Measurements from ENCODE around the gene LDHAL6B. TPM values are rescaled to one million over a fixed set of nuclear protein-coding genes. Genes with fewer than 3 reads are reported as not detected.

Gene LDHAL6B
- total RNA-seq, 2 donors from 2014 or later: not detected

DNA sequence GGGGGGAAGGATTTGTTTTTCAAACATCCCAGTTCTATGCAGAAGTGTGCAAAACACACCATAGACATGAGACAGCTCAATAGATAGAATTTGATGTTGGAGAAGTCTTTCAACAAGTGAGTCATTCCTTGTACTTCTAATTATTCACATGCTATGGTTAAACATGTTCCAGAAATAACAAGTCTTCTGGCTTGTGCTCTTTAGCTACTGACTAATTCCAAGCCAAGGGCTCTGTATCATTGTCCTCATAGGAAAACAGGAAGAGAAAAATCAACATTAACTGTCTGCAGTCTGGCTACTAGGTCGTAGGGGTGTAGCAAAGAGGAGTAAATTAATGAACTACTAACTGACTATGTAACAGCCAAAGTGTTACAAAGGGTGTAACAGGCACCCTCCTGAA is 25.8 kb downstream of the LDHAL6B start:
- Mint-ChIP-seq H3K27ac (no peak overlapping the region), H3K4me1 (ENCODE audit: low read depth) (no peaks in the 10 kb centered on the region)
- ATAC-seq (replicated peaks in 1 of 2): peak in 1 of 2 donors; percentile 35

DNA sequence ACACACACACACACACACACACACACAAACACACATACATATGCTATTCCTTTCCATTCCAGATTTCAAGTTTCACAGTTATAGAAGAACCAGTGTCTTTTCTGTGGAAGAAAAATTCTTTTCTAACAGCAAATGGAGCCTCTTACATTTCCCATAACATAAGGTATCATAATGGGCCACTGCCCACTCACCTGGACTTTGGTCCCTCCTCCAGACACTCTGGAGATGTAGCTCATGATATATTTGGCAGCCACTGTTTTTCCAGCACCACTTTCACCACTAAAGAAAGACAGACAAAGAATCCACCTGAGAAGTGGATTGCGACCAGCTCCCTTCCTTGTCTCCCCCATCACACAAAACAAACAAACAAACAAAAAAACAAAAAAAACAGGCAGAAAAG is 29.8 kb downstream of the LDHAL6B start:
- H3K4me1 Mint-ChIP-seq (ENCODE audit: low read depth): no peaks in the 10 kb centered on the region
- no peaks in the 10 kb centered on the region for H3K9me3 Mint-ChIP-seq
- DNase-seq: no peak
- no peak overlapping the region for H3K4me3 Mint-ChIP-seq
- no peak for ATAC-seq (replicated peaks in 1 of 2)
- H3K36me3 Mint-ChIP-seq (ENCODE audit: insufficient read depth in 2 of 2): no peaks in the 10 kb centered on the region
- no peak overlapping the region for H3K27ac Mint-ChIP-seq
- peaks cover 5% of the 10 kb centered on the region for H3K27me3 Mint-ChIP-seq (ENCODE audit: low read depth)

More for the DNA sequence above, 25.8 kb downstream of the LDHAL6B start:
- H3K9me3 Mint-ChIP-seq: no peaks in the 10 kb centered on the region
- H3K36me3 Mint-ChIP-seq (ENCODE audit: insufficient read depth in 2 of 2): no peaks in the 10 kb centered on the region
- H3K4me3 Mint-ChIP-seq: no peak overlapping the region
- peaks cover 5% of the 10 kb centered on the region for H3K27me3 Mint-ChIP-seq (ENCODE audit: low read depth)
- no peak for DNase-seq

DNA sequence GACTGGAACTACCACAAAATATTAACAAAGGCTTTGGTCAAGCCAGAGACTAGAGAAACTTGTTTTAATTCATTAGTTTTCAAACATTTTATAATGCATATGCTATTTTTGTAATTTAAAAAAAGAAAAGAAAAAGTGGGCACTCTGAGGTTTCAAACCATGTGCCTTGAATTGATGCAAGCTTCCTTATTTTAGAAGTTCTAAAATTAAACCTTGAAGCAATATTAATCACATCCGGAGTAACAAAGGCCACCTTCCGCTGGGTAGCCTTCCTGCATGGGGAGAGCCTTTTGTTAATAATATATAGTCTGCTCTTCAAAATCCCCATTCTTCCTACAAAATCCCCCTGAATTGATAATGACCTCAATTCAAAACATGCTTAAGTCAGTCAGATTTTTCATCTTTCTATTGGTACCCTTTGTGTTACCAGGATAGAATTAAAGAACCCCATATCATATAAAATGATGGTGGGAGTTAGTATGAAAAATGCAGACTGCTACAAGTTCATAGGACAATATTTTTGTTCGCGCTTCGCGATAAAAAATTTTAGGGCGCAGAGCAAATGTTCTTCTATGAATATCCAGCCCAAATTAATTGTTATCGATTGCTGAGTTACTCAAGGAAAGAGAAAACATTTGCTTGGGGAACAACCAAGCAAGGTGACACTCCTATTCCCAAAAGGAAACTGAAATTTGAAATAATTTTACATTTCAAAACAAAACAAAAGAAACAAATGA is 30.6 kb downstream of the LDHAL6B start:
- Mint-ChIP-seq H3K27me3 (ENCODE audit: low read depth) (peaks cover 5% of the 10 kb centered on the region), H3K9me3 (no peaks in the 10 kb centered on the region), H3K36me3 (ENCODE audit: insufficient read depth in 2 of 2) (no peaks in the 10 kb centered on the region), H3K27ac (no peak overlapping the region), H3K4me3 (no peak overlapping the region), H3K4me1 (ENCODE audit: low read depth) (no peaks in the 10 kb centered on the region)
- no peak for ATAC-seq (replicated peaks in 1 of 2)
- no peak for DNase-seq

- ATAC-seq (replicated peaks in 1 of 2) (no peak), DNase-seq (no peak)
- Mint-ChIP-seq H3K27ac (no peak overlapping the region), H3K4me3 (no peak overlapping the region), H3K9me3 (no peaks in the 10 kb centered on the region), H3K27me3 (ENCODE audit: low read depth) (peaks cover 10% of the 10 kb centered on the region), H3K36me3 (ENCODE audit: insufficient read depth in 2 of 2) (no peaks in the 10 kb centered on the region), H3K4me1 (ENCODE audit: low read depth) (no peaks in the 10 kb centered on the region)
Observed at GRCh38 chr15:59237924-59238331, 31.3 kb downstream of the LDHAL6B start.

DNA sequence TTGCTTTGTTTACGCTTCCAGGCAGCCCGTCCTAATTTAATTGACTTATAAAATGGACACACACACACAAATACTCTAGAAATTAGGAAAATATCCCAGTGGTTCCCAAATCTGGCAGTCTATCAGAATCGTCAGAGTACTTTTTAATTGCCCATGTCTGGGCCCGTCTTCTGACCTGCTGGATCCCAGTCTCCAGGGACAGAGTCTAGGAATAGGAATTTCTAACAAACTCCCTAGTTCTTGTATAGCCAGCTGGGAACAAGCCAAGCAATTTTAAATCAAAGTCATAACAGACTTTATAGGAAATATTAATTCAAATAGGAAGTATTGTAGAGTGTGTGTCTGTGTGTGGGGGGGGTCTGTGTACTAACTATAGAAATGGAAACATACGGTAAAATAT is 33.4 kb downstream of the LDHAL6B start:
- no peak overlapping the region for H3K27ac Mint-ChIP-seq
- no peaks in the 10 kb centered on the region for H3K36me3 Mint-ChIP-seq (ENCODE audit: insufficient read depth in 2 of 2)
- H3K27me3 Mint-ChIP-seq (ENCODE audit: low read depth): peaks cover 7% of the 10 kb centered on the region
- ATAC-seq (replicated peaks in 1 of 2) (no peak), DNase-seq (no peak)
- H3K9me3 Mint-ChIP-seq: no peaks in the 10 kb centered on the region
- no peaks in the 10 kb centered on the region for H3K4me1 Mint-ChIP-seq (ENCODE audit: low read depth)
- no peak overlapping the region for H3K4me3 Mint-ChIP-seq

DNA sequence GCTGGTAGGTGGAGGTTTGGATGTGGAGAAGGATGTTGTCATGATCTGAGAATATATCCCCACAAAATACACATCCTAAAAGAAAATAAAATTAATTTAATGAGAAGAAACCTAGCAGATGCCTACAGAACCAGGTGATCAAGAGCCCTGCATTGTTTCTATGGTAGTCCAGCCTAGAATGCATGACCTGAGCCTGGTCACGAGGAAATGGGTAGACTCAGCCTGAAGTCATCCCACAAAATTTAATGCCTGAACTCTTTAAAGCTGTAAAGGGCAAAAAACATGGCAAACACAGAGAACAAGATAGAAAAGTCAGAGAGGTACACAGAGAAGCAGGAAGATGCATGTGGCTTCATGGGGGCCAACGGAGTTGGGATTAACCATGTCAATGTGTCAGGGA is 36.0 kb downstream of the LDHAL6B start:
- H3K4me3 Mint-ChIP-seq: no peak overlapping the region
- ATAC-seq (replicated peaks in 1 of 2) (no peak), DNase-seq (no peak)
- no peaks in the 10 kb centered on the region for H3K9me3 Mint-ChIP-seq
- H3K4me1 Mint-ChIP-seq (ENCODE audit: low read depth): no peaks in the 10 kb centered on the region
- H3K27me3 Mint-ChIP-seq (ENCODE audit: low read depth): peaks cover 7% of the 10 kb centered on the region
- H3K36me3 Mint-ChIP-seq (ENCODE audit: insufficient read depth in 2 of 2): no peaks in the 10 kb centered on the region
- H3K27ac Mint-ChIP-seq: no peak overlapping the region

GRCh38 chr15:59243622-59244021 is 37.0 kb downstream of the LDHAL6B start:
- no peak for ATAC-seq (replicated peaks in 1 of 2)

GRCh38 chr15:59244337-59244736 is 37.7 kb downstream of the LDHAL6B start:
- no peaks in the 10 kb centered on the region for H3K36me3 Mint-ChIP-seq (ENCODE audit: insufficient read depth in 2 of 2)
- H3K4me1 Mint-ChIP-seq (ENCODE audit: low read depth): peaks cover 6% of the 10 kb centered on the region
- H3K9me3 Mint-ChIP-seq: no peaks in the 10 kb centered on the region
- no peak for ATAC-seq (replicated peaks in 1 of 2)
- peaks cover 7% of the 10 kb centered on the region for H3K27me3 Mint-ChIP-seq (ENCODE audit: low read depth)
- no peak overlapping the region for H3K4me3 Mint-ChIP-seq
- no peak for DNase-seq
- no peak overlapping the region for H3K27ac Mint-ChIP-seq

More at GRCh38 chr15:59243622-59244021, 37.0 kb downstream of the LDHAL6B start:
- H3K36me3 Mint-ChIP-seq (ENCODE audit: insufficient read depth in 2 of 2): no peaks in the 10 kb centered on the region
- H3K4me3 Mint-ChIP-seq: no peak overlapping the region
- no peak for DNase-seq
- no peak overlapping the region for H3K27ac Mint-ChIP-seq
- H3K27me3 Mint-ChIP-seq (ENCODE audit: low read depth): peaks cover 7% of the 10 kb centered on the region
- no peaks in the 10 kb centered on the region for H3K9me3 Mint-ChIP-seq
- H3K4me1 Mint-ChIP-seq (ENCODE audit: low read depth): no peaks in the 10 kb centered on the region

DNA sequence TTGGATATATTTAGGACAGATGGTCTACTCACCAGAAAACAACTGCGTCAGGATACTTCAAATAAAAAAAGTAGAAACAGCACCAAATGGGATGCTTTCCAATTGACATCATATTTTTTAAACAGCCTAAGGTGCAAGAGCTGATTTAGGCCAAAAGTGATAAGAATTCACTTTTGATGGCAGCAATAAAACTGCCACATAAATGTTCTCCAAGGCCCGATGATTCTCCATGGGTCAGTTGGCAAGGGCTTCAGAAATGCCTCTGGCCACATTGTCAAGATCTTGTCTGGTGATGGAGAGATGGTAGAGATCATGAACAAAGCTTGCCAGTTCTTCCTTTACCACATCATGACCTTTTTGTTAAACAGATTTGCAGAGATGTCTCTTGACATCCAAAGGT is 38.9 kb downstream of the LDHAL6B start:
- H3K36me3 Mint-ChIP-seq (ENCODE audit: insufficient read depth in 2 of 2): no peaks in the 10 kb centered on the region
- ATAC-seq (replicated peaks in 1 of 2): no peak
- no peak overlapping the region for H3K27ac Mint-ChIP-seq
- H3K4me1 Mint-ChIP-seq (ENCODE audit: low read depth): peaks cover 11% of the 10 kb centered on the region
- DNase-seq: no peak
- peaks cover 7% of the 10 kb centered on the region for H3K27me3 Mint-ChIP-seq (ENCODE audit: low read depth)
- H3K9me3 Mint-ChIP-seq: no peaks in the 10 kb centered on the region
- H3K4me3 Mint-ChIP-seq: no peak overlapping the region

GRCh38 chr15:59247364-59247763 is 40.7 kb downstream of the LDHAL6B start:
- Mint-ChIP-seq H3K4me1 (ENCODE audit: low read depth) (peaks cover 11% of the 10 kb centered on the region), H3K36me3 (ENCODE audit: insufficient read depth in 2 of 2) (no peaks in the 10 kb centered on the region), H3K27ac (peak overlapping the region; percentile 28), H3K27me3 (ENCODE audit: low read depth) (peaks cover 7% of the 10 kb centered on the region), H3K9me3 (no peaks in the 10 kb centered on the region), H3K4me3 (no peak overlapping the region)
- DNase-seq: peak; percentile 40 to 53
- ATAC-seq (replicated peaks in 1 of 2): peak; percentile 58 to 61

- H3K9me3 Mint-ChIP-seq: no peaks in the 10 kb centered on the region
- no peak overlapping the region for H3K27ac Mint-ChIP-seq
- no peak for DNase-seq
- H3K4me1 Mint-ChIP-seq (ENCODE audit: low read depth): peaks cover 11% of the 10 kb centered on the region
- no peak overlapping the region for H3K4me3 Mint-ChIP-seq
- no peaks in the 10 kb centered on the region for H3K27me3 Mint-ChIP-seq (ENCODE audit: low read depth)
- no peak for ATAC-seq (replicated peaks in 1 of 2)
- H3K36me3 Mint-ChIP-seq (ENCODE audit: insufficient read depth in 2 of 2): no peaks in the 10 kb centered on the region
Observed at GRCh38 chr15:59249816-59250215, 43.2 kb downstream of the LDHAL6B start.

DNA sequence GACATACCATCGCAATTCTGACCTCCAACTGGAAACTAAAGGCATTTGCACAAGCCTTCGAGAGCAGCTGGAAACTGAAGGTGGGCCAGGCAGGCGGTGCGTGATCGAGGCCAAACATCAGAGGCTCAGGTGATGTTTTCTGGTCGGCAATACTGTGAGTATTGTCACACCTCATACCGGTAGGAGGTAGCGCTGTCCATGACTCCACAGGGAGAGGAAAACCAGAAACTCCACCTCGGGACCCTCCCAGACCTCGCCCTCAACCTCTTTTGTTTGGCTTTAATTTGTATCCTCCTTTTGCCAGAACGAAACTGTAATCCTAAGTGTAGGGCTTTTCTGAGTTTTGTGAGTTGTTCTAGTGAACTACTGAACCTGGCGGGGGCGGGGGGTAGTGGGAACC is 43.6 kb downstream of the LDHAL6B start:
- Mint-ChIP-seq H3K4me1 (ENCODE audit: low read depth) (peaks cover 13% of the 10 kb centered on the region), H3K4me3 (no peak overlapping the region)

GRCh38 chr15:59251001-59251845 is 44.6 kb downstream of the LDHAL6B start:
- H3K27me3 Mint-ChIP-seq (ENCODE audit: low read depth): no peaks in the 10 kb centered on the region
- DNase-seq (no peak), ATAC-seq (replicated peaks in 1 of 2) (no peak)
- H3K36me3 Mint-ChIP-seq (ENCODE audit: insufficient read depth in 2 of 2): no peaks in the 10 kb centered on the region
- H3K27ac Mint-ChIP-seq: no peak overlapping the region
- H3K9me3 Mint-ChIP-seq: no peaks in the 10 kb centered on the region
- peaks cover 22% of the 10 kb centered on the region for H3K4me1 Mint-ChIP-seq (ENCODE audit: low read depth)
- H3K4me3 Mint-ChIP-seq: no peak overlapping the region

More for the DNA sequence above, 43.6 kb downstream of the LDHAL6B start:
- H3K9me3 Mint-ChIP-seq: no peaks in the 10 kb centered on the region
- DNase-seq (no peak), ATAC-seq (replicated peaks in 1 of 2) (no peak)
- H3K27me3 Mint-ChIP-seq (ENCODE audit: low read depth): no peaks in the 10 kb centered on the region
- no peaks in the 10 kb centered on the region for H3K36me3 Mint-ChIP-seq (ENCODE audit: insufficient read depth in 2 of 2)
- no peak overlapping the region for H3K27ac Mint-ChIP-seq
